Measurements from ENCODE around the gene PREX1.
"Not testable (repeated sequence)": the region's sequence is repeated elsewhere in the genome, so short reads cannot be mapped to it uniquely, and the experiment has no call there.

Gene PREX1

DNA sequence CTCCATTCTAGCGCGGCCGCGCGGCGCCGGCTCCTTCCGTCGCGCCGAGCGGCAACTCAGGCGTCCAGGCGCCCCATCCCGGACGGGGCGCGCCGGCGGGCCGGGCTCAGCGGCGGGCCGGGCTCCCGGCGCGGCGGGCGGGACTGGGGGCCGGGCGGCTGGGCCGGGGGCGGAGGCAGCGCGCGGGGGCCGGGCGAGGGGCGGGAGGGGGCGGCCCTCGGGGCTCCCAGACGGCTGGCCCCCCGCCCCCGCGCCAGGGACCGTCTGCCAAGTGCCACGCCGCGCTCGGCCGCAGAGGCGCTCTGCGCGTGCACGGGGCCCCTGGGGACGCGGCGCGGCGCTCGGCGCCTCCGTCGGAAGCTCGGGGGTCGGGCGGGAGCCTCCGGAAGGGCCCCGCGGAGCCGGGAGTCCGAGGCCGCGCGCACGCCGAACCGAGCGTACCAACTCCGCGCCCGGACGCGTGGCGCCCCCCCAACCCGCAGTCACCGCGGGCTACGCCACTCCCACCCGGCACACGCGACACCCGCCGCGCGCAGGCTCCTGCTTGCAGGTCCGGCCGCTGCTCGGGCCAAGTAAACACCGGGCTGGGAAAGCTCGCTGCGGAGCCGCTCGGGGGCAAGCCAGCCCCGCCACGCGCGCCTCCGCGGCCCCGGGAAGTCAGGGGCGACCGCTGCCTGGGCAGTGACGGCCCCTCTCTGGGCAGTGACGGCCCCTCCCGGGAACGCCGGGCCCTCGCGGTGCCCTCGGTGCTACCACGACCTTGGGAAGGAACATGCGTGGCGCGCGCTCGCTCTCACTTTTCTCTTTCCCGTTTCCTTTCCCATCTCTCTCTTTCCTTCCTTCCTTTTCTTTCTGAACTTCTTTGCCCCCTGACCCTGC, at the start of gene PREX1:
PREX1 (minus strand) TSS at position 145 of the 879 bp plus-strand sequence; CDS start at position 6, 139 bp downstream.
- DNase-seq = no peak

- DNase-seq = no peak
Observed at GRCh38 chr20:48877304-48877703, 49.5 kb upstream of the PREX1 start.

- DNase-seq = no peak
Observed at GRCh38 chr20:48875914-48876240, 48.1 kb upstream of the PREX1 start.

DNA sequence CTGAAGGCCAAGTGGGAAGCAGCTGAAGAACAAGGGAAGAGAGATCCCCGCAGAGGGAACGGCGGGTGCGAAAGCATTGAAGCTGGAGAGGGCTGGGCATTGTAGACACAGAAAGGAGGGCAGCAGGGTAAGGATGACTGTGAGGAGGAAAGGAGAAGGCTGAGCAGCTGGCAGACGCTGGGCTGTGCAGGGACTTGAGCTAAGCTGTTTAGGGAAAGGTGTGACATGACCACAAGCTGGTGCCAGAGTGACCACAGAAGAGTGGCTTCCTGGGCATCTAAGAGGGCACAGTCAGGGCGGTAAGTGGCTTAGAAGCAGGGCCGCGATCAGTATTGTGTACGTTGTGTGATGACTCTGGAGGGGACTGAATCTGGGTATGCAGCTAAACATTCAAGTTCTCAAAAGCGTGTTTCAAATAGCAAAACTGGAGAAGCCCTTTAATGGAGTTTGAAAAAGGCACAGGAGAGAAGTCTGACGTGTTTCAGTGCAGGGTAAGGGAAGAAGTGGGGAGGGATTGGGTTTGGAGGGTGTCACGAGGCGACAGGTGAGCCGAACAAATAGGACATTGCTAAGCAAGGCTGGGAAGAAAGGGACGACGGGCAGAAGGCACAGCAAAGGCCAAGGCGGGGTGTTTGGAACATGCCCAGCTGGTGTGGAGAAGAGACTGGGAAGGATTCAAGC, 47.6 kb upstream of the PREX1 start:
- no peak for DNase-seq

- DNase-seq = not testable (repeated sequence)
Observed at GRCh38 chr20:48869442-48869841, 41.6 kb upstream of the PREX1 start.

GRCh38 chr20:48866936-48867335, 39.1 kb upstream of the PREX1 start:
- DNase-seq = no peak

DNA sequence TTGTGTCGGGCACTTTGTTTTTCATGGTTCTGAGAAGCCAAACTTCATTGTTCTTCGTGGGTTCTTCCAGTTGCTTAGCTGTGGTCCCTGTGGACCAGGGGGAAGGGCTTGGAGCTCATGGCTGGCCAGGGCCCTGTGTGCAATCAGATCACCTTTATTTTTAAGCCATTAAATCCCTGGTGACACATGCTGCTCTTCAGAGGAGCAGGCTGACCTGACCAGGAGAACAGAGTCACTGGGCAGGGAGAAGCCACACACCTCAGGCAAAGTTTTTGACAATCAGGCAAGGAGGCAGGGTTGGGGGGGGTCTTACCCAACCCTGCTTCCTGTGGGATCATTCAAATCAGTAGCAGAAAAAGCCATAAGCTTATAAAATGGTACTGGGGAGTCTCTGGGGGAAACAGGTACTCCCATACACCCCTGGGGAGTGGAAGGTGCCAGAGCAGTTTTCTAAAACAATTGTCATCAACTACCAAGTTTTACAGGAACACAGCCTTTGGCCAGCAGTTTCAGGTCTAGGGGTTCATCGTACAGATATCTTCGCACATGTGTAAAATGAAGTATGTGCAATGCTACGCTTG, 37.0 kb upstream of the PREX1 start:
- DNase-seq = no peak

- DNase-seq = no peak
Observed at GRCh38 chr20:48864254-48864653, 36.5 kb upstream of the PREX1 start.

DNA sequence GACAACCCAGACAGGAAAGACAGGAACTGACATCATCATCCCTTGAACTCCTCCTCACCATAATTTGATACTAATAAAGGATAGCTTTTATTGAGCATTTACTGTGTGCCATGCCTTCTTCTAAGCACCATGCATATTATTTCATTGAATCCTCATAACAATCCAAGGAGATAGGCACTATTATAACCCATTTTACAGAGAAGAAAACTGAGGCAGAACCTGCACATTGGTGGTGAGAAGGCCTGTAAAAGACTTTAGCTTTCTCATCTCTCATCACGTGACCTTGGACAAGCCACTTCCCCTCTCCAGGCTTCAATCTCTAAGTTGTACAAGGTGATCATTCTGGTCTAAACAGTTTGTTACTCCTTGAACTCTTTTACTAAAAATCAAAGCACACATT, 34.5 kb upstream of the PREX1 start:
- no peak for DNase-seq

DNA sequence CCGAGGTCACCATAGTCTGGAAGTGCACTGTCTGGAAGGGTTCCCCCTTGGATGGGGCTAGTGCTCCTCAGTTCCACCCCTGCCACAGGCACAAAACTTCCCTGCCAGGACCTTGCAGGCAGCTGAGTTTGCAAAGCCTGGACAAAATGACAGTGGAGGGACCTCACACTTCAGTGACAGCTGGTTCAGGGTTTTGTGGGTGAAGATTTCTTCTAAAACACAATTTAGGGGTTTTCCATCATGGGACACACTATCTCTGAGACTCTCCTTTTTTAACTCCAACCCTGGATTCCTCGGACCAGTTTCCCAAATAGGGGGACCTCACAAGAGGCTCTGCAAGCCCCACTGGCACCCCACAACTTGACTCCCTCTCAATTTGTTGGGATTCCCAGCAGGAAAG, 33.6 kb upstream of the PREX1 start:
- DNase-seq = no peak

DNA sequence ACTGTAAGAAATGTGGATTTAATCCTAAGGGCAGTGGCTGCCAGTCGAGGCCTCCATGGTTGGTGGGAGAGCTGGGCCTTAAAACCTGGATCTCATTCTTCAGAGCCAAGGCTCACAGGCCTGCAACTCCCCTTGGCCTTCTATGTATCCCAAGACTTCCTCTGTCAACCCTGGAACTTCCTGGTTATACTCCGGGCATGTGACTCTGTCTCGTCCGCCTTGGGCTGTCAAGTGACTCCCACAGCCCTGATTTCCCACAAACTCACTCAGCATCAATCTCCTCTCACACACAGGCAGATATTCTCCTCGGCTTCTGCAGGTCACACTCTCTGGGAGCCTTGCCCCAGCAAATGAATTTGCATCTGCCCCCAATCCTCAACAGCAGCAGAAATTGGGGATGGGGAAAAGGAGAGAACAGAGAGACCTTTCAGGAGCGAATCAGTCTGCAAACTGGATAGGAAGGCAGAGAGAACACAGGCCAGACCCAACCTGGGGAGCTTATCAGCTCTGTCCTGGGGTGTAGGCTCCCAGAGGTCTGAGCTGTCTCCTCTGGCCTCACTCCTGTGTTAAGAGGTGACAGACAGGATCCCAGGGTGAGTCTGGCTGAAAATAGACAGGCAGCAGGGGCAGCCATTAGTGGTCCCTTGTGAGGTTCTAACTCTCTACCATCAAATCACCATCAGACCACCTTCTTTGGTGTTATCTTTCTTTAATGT, 30.4 kb upstream of the PREX1 start:
- DNase-seq = no peak

GRCh38 chr20:48856130-48856529, 28.3 kb upstream of the PREX1 start:
- DNase-seq = no peak

DNA sequence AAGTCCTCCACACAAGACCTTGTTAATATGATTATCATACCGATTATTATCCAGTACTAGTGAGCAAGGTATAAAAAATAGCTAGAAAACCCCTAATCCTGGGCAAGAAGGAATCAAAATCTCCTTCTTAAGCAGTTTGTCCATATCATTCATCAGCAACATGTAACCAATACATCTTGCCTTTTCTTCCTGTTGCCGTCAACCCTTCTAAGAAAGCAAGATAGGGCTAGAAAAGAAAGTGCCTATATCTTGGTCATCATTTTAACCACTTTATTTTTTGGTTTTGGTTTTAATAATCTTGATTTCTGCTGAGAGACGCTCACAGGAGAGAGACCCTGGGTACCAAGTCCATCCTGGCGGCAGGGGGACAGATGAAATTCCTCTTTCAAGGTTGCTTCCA, 27.2 kb upstream of the PREX1 start:
- DNase-seq = no peak

DNA sequence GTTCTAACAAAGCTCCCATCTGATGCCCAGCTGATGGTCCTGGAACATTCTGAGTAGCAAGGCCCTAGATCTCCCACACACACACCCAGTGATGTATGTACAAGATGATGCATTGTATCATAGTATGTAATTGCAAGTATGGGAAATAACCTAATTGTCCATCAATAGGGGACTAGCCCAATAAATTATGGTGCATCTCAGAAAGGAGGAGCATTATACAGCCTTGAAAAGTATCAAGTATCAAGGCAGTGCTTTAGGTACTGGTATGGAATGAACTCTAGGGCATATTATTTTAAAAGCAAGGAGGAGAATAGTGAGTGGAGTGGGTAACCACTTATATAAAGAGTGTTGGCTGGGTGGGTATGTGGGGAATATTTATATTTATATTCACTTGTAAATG, 24.8 kb upstream of the PREX1 start:
- no peak for DNase-seq

- DNase-seq = no peak
Observed at GRCh38 chr20:48851579-48851978, 23.8 kb upstream of the PREX1 start.

DNA sequence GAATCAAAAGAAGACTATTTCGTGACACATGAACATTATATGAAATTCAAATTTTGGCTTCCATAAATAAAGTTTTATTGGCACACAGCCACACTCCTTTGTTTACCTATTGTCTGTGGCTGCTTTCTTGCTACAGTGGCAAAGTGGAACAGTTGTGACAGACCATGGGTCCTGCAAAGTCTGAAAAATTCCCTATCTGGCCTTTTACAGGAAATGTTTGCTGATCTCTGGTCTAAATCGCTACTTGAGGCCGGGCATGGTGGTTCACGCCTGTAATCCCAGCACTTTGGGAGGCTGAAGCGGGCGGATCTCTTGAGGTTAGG, 23.1 kb upstream of the PREX1 start:
- no peak for DNase-seq

DNA sequence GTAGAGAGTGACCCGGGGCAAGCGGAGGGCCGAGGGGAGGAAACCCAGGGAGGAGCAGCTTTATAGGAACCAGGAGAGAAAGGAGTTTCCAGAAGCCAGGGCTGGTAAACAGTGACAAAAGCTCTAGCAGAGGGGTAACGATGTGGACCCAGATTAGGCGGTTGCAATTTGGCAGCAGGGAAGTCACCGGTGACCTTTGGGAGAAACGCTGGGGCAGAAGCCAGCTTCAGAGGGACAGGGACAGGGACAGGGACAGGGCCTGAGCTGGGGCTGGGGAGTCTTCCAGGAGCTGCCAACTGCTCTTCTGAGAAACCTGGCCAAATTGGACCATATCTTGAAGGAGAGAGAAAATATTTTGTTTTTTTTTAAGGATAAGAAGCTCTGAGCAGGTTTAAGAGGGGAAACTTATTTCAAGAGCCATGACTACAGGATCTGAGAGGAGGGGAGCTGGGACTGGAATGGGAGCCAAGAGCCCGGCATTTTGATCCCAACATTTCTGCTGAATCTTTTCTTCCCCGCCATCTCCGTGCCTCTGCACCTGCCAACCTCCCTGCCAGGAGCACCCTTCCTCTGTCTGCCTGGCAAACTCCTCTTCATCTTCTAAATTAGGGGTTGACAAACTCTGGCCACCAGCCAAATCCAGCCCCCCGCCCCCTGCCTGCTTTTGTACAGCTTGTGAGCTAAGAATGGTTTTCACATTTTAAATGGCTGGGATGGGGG, 22.6 kb upstream of the PREX1 start:
- DNase-seq = no peak

DNA sequence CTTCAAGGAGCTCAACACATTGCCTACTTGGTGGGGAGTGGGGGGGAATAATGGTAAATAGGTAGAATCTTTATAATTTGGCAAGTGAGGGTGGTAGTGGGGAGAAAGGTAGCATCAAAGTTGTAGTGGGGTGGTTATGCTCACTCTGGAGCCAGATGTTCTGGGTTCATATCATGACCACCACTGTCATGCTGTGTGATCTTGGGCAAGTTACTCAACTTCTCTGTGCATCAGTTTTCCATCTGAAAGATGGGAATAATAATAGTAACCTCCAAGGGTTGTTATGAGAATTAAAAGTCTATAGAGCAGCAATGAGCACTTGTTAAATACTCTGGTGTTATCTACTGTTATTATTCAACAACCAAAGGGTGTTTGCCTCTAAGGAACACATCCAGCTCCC, 22.0 kb upstream of the PREX1 start:
- no peak for DNase-seq

- no peak for DNase-seq
Observed at GRCh38 chr20:48849299-48849698, 21.5 kb upstream of the PREX1 start.

DNA sequence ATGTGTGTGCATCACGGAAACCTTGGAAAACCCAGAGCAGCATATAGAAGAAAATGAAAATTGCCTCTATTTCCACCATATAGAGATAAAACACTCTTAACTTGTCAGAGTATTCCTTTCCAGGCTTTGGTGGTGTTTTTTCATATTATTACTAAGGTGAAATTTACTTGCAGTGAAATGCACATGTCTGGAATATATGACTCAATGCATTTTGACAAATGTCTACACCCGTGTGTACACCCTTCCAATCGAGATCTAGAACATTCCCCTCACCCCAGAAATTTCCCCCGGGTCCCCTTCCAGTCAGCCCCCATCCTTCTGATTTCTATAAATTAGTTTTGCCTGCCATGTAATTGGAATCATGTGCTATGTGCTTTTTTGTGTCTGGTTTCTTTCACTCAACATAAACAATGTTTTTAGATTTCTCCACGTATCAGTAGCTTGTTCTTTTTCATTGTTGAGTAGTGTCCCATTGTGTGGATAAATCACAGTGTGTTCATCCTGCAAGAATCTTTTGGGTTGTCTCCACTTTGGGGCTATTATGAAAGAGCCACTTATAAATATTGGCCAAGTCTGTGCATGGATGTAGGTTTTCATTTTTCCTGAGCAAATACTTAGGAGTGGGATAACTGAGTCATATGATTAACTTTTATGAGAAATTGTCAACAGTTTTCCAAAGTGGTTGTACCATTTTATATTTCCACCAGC, 19.9 kb upstream of the PREX1 start:
- DNase-seq = no peak

- DNase-seq = no peak
Observed at GRCh38 chr20:48846516-48847492, 19.0 kb upstream of the PREX1 start.
